ENCODE measurements around the gene SPEF1.

SPEF1 gene

GRCh38 chr20:3747471-3747870, 33.8 kb downstream of the SPEF1 start:
- no peak for DNase-seq (ENCODE audit: low spot score)

DNA sequence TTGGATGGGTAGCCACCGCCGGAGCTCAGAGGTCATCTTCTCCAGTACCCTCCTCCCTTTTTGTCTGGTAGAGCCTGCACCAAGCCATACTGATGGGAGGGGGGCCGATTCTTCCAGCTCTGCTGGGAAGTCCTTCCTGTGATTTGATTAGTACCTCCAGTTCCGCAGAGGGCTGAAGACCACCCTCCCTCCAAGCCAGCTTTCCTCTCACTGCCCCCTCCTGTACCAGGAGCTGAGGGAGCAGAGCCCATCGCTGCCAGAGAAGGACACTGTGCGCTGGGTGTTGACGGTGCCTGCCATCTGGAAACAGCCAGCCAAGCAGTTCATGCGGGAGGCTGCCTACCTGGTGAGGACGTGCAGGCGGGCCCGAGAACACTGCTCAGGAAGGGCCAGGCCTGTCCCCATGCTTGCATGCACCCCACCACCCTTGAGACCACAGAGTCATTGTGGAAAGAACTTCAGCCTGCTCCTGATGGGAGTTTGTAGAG, 35.5 kb downstream of the SPEF1 start:
- DNase-seq (ENCODE audit: low spot score) = no peak

DNA sequence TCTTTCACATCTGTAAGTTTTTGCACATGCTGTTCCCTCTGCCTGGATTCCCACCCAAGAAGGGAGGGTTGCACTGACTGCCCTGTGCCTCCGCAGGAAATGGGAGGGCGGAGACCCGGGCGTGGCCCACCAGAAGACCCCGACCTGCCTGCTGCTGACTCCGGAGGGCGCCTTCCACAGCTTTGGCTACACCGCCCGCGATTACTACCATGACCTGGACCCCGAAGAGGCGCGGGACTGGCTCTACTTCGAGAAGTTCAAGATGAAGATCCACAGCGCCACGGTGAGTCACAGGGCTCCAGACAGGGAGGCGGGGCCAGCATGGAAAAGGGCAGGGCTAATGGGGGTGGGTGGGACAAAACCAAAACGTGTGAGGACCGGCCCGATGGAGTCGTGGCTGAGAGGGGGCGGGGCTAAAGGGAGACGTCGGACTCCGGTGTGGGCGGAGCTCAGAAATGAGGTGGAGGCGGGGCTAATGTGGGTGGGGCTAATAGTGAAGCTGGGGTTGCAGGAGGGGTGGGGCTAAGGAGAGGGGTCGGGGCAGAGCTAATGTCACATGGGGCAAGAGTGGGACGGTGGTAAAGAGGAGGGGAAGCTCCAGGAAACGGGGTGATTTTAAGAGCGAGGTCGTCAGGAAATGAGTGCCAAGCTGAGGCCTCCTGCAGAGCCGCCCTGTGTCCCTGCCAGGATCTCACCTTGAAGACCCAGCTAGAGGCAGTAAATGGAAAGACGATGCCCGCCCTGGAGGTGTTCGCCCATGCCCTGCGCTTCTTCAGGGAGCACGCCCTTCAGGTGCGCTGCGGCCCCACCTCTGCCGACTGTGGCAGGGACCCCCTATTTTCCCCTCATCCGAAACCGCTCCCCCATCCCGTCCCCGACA, 36.2 kb downstream of the SPEF1 start:
- peak; percentile 60 for DNase-seq (ENCODE audit: low spot score)

GRCh38 chr20:3744037-3744436, 37.2 kb downstream of the SPEF1 start:
- DNase-seq (ENCODE audit: low spot score) = no peak

GRCh38 chr20:3743251-3743650, 38.0 kb downstream of the SPEF1 start:
- DNase-seq (ENCODE audit: low spot score) = no peak

- DNase-seq (ENCODE audit: low spot score) = no peak
Observed at GRCh38 chr20:3741836-3742458, 39.3 kb downstream of the SPEF1 start.

GRCh38 chr20:3740615-3741301, 40.5 kb downstream of the SPEF1 start:
- no peak for DNase-seq (ENCODE audit: low spot score)

DNA sequence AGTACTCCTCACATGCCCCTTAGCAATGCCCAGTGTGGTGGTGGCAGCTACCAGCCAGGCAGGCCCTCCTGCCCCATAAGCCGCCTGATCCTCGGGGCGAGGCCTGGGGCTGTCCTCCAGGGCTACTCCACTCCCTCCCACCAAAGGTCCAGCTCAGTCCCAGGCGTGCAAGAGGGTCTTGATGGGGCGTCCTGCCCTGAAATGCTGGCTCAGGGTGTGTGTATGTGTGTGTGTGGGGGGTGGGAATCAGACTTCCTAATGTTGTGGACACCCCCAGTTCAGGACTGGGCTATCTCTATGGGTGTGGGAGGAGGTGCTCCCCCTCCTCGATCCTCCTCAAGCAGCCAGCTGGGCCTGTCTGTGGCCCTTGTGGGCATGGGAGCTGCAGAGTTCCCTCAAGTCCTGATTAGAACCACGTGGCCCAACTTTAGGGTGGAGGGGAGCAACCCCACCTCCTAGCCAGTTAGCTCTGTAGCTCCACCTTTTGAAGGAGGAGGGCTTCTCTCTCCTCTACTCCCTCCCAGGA, 41.3 kb downstream of the SPEF1 start:
- DNase-seq (ENCODE audit: low spot score) = no peak

GRCh38 chr20:3739054-3739925, 42.0 kb downstream of the SPEF1 start:
- DNase-seq (ENCODE audit: low spot score) = no peak

DNA sequence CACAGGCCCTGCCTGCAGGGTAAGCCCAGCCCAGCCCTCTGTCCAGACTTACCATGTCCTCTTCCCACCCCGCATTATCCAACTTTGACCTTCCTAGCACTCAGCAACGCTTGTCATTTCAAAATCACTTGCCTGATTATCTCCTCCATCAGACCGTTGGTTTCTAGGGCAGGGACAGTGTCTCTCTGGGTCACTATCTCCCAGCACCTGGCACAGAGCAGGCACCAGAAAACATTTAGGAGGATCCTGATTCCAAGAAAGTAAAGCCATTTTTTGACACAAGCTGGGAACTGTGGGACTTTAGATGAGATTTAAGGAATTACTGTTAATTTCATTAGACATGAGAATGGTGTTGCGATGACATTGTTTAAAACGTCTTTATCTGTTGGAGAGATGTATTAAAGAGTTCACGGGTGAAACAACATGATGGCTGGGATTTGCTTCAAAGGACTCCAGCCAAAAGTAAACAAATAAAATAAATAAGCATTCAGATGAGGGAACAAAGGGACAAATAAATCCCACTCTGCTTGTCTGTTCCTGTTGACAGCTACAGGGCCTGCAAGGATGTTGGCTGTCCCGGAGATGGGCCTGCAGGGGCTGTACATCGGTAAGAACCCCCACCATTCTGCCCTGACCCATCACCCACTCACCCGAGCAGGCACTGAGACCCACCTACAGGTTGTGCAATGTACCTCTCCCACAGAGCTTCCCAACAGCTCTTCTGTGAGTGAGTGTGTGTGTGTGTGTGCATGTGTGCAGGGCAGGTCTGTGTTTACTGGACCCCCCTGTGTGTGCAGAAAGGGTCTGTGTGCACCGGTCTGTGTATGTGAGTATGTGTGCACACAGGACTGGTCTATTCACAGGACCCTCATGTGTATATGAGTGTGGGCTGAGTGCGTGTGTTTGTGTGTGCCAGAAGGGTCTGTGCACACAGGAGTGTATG, 42.9 kb downstream of the SPEF1 start:
- DNase-seq (ENCODE audit: low spot score) = no peak

- DNase-seq (ENCODE audit: low spot score) = no peak
Observed at GRCh38 chr20:3735768-3736167, 45.5 kb downstream of the SPEF1 start.

DNA sequence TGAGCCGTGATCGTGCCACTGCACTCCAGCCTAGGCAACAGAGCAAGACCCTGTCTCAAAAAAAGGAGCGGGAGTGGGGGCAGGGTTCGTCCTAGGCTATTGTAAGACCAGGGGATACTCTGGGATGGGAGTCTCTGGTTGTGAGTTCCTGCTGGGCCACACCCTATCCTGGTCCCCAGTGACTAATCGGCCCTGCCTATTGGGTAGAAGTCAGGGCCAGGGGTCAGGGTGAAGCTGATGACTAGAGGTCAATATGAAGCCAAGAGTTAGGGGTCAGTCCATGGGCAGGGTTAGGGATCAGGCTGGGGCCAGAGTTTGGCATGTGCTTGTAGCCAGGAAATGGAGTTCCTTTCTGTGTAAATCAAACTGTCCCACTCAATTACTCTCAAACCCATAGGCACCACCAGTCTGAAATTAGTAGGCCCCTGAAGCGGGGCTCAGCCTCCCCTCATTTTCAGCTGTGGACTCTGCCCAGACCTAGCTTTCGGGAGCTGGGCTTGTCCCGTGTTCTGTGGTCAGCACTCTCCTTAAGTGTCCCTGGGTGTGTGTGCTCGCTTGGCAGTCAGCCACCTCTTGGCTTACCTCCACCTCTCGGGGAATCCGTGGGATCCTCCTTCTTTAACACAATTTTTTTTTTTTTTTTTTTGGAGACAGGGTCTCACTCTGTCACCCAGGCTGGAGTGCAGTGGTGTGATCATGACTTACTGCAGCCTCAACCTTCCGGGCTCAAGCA, 47.0 kb downstream of the SPEF1 start:
- DNase-seq (ENCODE audit: low spot score) = no peak

- DNase-seq (ENCODE audit: low spot score) = no peak
Observed at GRCh38 chr20:3733119-3733995, 47.9 kb downstream of the SPEF1 start.

DNA sequence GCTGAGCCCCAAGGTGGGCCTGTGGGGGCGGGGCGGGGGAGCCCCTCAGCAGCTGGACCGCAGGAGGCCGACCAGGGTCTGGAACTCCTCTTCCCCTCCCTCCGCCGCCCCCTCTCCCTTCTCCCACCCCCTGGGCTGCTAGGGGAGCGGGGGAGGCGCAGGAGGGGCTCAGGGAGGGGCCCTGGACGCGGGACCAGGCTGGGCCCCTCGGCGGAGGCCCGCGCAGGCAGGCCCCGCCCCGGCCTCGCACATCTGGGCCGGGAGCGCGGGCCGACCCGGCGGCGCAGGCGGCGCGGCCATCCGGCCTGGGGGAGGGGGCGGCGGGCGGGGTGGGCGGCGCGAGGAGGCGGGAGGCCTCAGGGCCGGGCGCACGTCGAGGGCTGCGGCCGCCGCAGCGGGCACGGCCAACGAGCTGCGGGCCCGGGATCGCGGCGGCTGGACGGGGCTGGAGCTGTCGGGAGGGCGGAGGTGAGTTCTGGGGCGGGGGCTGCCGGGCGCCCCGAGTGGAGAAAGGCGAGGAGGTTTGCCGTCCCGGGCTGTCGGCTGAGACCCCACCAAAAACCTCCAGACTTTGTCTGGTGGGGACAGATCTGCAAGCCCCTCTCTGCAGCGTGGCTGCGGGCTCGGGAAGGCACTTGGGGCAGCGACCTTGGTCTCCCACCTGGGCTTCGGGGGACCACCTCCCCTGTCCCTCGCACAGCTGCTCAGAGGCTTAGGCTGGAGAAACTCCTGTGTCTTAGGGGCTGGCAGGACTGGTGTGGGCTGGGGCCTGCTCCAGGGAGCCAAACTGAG, 48.7 kb downstream of the SPEF1 start, which contains the start of gene HSPA12B:
HSPA12B (plus strand) TSS at position 359 of the 792 bp plus-strand sequence. CDS start 5,990 bp downstream, outside the sequence.
- DNase-seq (ENCODE audit: low spot score) = no peak

DNA sequence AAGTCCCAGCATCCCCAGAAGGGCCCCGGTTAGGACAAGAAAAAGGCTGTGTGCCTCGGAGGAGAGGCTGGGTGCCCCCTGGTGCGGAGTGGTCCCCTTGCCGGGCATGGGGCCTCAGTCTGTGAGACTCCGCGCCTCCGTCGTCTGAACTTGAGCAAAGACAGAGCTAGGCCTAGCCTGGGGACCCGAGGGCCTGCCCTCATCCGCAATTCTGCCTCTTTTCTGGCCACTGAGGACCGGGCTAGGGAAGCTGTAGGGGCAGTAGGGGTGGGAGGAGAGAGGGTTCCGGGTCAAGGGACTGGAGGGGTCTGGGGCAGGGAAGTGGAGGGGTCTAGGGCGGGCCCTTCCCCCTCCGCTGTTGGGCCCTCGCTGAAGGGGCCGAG, 49.3 kb downstream of the SPEF1 start:
- no peak for DNase-seq (ENCODE audit: low spot score)

- no peak for DNase-seq (ENCODE audit: low spot score)
Observed at GRCh38 chr20:3730803-3731672, 50.2 kb downstream of the SPEF1 start.
